HG02642 (cell line): ENCODE data around the gene GOLGA6A.
A peak's percentile ranks its signal among the peaks of the same experiment; 100 is the strongest.
"Not testable (repeated sequence)": the region's sequence is repeated elsewhere in the genome, so short reads cannot be mapped to it uniquely, and the experiment has no call there.

Source experiments
- ATAC-seq: cut with Tn5 transposase; IDR thresholded peaks from one replicate; pipeline ENCODE4 v1.9.1; 2021; ENCODE audit warnings: mild to moderate bottlenecking; ENCODE audit not compliant: unreplicated experiment, poor library complexity

The GOLGA6A gene

DNA sequence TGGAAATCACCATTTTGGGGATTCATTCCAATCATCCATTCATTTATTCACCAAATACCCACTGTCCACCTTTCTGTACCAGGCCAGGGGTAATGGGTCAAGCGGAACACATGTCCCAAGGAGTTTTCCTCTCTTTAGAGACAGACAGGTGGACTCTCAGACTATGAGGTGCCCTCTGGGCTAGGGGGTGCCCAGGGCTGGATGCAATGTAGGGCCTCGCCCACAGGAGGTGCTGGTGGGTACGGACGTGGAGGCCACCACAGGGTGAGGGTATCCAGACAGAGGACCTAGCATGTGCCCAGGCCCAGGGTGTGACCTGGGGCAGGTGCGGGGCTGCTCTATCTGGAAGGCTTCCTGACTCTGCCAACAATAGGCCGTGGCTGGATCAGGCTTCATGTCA lies 26.3 kb upstream of the GOLGA6A start:
- ATAC-seq: not testable (repeated sequence)

DNA sequence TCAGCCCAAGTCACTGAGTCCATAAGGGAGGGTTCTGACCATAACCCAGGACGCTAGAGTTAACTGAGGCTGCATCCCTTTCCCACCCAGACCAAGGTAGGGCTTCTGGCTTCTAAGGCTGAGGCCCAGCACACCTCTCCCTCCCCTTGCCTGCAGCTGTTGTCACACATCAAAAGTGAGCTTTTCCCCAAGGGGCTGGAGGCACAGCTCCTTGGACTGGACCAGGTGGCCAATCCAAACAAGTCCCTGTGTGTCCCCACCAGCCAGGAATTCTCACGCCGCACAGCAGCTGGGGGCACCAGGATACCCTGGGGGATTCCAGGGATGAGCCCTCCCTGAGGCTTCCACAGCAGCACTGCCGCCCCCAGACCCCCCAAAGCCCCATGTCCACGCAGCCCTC lies 25.8 kb upstream of the GOLGA6A start:
- ATAC-seq: no peak

DNA sequence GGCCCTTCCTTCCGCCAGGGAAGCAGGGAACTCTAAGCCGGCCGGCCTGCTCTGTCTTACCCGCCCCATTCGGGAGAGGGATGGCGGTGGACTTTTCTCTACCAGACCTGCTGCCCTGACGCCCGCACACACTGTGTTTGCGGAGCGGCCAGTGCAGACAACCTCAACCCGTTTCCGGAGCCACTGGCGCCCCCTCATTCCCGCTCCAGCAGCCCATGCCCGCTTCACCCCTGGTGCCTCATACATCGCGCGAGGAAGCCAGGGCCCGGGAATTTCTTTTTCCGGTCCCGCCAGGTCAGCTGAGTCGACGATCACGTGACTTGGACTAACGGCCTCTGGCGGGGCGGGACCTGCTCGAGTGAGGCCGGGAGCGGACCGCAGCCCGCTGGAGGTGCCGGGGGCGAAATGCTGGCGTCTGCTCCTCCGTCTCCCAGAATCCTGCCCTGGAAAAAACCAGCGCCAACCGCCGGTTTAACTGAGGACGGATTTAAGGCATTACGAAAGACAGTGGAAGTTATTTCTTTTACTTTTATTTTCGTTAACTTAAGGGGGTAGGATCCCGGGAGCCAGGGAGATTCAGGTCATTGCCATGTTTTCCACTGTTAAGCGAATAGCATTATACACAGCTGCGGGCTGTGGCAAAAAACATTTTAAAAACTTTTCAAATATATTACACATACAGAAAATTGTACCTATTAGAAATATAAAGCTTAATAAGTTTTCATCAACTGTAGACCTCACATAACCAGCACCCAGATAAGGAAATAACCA lies 17.8 kb upstream of the GOLGA6A start:
- ATAC-seq: peak; percentile 89

DNA sequence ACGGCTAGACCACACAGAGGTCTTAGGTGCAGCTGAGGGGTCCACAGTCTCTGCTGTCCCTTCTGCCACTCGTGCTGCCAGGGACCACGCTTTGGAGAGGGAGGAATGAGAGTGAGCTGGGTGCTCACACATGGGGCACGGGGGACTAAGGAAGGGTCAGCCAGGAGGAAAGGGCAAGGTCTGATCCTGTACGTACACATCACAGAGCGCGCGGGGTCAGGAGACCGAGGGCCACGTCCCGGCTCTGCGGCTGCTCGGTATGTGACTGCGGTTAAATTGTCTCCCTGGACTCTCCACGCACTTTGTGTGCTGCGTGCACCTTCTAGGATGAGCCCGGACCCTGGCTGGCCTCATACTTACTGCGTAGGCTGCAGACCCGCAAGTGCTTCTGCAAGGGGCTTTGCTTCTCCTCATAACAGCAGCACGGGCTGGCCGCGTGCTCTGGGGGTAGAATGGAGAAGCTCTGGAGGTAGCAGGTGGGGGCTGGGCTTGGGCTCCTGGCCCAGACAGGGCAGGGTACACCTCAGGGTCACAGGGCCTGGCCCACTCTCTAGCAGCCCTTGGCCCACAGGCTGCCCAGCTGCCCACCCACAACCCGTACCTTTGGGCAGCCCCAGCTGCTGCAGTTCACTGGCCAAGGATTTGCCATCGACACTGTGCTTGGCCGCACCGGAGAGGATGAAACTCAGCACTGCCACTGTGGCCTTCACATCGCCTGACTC lies 14.6 kb upstream of the GOLGA6A start:
- not testable (repeated sequence) for ATAC-seq

DNA sequence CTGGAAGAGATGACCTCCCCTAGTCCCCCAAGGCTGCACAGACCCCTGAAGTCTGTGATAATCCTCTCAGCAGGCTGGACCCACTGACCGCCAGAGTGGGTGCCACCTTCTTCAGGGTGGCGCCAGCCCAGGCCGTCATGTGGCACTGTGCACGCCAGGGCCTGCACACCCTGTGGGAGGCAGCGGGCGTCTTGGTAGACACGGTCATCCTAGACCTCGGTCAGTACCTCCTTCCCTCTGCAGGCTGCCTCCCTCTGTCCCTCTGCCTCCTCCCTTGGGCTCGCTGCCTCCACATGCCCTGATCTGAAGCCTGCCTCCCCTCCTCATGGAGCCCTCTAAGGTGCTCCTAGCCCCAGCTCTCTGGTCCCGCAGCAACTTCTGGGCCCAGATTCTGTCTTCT lies 13.3 kb upstream of the GOLGA6A start:
- ATAC-seq: not testable (repeated sequence)

DNA sequence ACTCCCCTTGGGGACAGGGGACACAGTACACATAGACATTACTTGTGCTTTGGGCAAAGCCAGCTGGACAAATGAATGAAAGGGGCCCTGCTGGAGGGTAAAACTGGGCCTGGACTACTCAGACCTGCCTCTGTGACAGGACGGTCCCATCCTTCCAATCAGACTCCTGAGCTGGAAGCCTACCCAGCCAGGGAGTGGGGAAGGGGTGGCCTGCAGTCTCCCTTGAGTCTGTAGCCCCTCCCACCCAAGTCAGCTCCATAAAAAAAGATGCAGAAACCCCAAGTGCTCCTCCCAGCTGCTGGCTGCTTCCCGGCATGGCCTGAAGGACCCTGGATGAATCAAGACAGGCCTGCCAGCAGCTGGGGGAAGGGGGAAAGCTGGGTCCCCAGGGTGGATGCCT lies 12.2 kb upstream of the GOLGA6A start:
- ATAC-seq: not testable (repeated sequence)

DNA sequence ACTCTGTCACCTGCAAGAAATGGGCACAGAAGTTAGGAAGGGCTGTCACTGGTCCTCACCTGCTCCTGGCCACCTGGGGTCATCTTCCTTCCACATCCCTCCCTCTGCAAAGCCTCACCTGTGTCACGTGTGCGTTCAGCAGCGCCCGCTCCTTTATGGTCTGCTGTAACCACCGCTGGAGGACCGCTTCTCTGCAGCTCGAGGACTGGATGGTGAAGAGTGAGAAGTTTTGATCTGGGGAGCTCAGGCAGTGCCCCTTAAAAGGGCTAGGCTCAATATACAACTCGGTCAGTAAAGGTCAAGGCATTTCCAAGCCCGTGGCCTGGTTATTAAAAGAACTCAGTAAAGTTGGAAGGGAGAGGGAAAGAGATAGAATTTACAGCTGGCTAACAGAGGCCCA lies 6.6 kb downstream of the GOLGA6A start:
- not testable (repeated sequence) for ATAC-seq

DNA sequence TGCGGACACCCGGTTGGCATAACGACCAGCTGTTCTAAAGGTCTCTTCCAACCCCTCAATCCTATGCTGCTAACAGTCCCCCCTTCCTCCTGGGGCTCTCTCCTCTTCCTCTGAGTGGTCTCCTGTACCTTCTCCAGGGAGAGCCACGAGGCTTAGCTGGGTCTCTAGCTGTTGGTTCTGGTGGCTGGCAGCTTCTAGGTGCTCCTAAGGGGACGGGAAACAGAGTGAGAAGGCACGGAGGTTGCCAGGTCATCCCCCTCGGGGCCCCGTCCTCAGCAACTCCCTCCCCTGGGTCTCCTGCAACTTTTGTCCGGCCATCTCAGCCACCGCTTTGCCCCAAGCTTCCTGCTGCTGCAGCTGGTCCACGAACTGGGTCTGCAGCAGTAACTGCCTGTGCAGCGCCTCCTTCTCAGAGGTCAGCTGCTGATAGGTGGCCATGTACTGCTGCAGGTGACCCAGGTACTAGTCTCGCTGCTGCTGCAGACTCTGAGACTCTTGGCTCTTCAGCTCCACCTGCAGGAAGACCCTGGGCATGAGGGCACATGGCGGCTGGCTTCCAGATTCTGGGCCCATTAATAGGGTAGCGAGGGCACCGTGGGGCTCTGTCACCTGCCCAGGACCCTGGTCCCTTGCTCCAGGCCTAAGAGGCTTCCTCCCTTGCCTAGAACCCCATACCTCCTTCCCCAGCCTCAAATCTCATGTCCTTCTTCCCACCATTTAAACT lies 9.6 kb downstream of the GOLGA6A start:
- ATAC-seq: not testable (repeated sequence)

DNA sequence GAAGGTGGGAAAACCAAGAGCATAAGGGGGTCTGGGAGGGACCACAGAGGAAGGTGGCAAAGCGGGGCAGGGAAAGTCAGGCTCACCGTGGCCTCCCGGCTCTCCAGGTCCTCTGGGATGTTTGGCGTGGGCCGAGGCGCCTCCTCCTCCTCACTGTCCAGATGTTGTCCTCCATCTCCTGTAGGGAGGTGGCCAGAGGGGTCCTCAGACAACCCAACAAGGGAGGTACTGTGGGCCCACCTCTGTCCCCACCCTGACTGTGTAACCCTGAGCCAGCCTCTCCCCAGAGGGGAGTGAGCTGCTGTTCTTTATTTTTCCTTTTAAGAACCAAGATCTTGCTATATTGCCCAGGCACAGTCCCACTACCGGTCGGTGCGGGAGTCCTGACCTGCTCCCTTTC lies 10.2 kb downstream of the GOLGA6A start:
- not testable (repeated sequence) for ATAC-seq

DNA sequence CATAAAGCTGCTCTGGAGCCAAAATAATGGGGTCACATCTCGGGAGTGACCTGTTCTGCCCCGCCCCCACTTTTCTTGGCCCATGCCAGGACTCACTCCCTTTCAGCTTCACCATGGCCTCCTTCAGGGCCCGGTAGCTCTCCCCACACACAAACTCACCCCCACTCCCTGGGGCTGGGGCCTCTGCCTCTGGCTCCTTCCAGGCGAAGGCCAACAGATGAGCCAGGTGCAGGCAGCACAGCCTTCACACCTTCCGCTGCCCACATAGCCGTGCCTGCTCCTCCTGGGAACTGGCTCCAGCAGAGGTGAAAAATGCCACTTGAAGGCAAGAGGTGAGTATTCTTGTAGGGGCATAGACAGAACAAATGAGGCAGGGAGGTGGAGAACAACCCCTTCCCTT lies 10.7 kb downstream of the GOLGA6A start:
- ATAC-seq: not testable (repeated sequence)

DNA sequence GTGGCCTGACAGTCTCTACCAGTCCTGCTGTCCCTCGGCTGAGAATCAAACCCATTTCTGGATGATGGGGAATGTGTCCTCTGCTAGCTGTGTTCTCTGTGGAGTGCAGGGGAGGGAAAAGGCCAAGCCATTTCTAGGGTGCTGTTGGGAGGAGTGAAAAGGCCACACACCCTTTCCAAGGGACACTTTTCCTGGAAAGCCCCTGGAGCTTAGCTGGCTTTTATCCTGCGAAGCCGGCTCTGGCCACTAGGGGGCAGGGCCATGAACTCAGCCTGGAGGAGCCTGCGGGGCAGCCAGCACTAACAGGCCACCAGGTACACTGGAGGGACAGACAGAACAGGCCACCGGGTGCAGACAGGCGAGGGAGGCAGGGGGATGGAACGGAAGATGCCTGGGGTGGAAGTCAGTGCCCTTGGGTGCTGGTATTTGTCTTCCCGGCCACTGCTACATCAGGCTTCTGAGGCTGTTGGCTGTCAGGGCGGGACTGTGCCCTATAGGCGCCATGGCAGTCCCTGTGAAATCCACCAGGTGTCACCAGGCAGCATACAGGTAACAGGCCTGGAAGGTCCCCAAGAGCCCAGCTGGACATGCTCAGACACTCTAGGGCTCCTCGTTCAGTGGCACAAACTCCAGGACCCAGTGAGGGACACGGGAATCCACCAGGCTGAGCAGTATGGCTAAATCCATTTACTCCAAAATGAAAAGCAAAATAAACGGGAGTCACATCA lies 16.5 kb downstream of the GOLGA6A start:
- peak; percentile 77 for ATAC-seq

DNA sequence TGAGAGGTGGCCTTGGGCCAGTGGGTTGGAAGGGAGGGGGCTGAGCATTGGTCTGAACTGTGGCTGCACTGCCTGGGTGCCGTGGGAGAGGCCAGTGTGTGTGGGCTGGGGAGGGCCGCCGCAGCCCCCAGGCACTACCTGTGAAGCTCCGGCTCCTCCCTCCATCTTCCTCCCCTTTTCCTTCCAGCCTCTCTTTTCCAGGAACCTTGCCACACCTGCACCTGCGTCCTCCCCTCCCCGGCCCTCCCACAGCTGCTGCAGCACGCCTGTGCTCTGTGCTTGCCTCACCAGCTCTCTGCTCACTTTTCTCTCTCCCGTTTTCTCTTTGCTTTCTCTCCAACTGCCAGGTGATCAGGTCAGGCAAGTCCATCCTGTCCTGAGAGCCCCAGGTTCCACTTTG lies 17.5 kb downstream of the GOLGA6A start:
- ATAC-seq: not testable (repeated sequence)

DNA sequence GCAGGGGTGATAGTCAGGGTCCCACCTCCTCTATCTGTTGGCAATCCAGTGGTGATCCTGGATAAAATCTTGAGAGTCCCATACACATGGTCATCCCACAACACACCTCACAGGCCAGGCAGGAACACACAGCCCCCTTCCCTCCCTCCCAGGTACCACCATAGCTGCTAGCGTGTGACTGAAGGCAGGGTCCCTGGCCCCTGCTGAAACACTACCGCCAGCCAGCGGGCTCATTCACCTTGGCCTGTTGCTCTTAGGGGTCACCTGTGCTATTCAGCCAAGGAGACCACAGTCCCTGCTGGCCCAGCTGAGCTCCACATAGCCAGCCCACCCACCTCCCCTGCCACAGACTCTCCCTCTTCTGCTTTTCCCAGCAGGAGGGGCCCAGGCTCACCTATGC lies 18.2 kb downstream of the GOLGA6A start:
- ATAC-seq: not testable (repeated sequence)

DNA sequence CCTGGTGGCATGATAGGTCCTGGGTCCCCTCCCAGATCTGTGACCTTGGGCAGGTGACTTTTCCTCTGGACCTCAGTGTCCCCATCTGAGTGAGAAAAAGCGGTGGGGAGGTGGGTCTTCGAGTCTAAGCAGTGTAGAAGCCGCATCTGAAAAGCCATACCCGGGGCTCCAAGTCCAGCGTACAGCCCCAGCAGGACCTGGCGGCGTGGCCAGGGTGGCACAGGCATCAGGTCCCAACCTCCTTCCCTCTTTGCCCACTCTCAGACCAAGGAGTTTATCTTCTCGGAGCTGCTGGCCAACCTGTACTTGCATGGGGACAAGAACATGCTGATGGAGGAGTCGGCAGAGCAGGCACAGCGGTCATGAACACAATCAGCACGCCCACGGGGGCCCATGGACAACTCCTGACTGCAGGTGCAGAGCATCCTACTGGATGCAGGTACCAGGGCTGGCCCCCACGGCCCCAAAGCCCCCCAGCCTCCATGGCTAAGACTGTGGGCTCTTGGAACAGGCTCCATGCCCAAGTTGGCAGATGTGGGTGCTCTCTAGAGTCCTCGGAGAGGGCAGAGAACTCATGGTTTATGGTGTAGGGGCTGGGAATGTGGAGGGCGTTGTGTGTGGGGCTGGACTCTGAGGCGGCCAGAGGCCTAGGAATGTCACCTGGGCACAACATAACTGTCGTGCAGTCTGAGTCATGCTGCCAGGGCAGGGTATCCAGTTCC lies 18.8 kb downstream of the GOLGA6A start:
- not testable (repeated sequence) for ATAC-seq

DNA sequence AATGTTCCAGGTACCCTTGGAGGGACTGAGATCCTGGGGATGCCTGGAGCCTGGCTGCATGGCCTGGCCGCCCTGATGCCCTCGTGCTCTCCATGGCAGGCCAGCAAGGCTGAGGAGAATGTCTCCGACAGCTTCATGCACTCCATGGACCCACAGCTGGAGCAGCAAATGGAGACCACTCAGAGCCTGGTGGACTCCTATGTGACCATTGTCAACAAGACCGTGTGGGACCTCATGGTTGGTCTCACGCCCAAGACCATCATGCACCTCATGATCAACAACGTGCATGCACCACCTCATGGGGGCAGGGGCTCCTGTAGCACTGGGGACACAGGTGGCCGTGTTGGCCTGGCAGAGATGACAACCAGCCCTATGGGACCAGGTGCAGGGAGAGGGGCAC lies 19.7 kb downstream of the GOLGA6A start:
- ATAC-seq: no peak

DNA sequence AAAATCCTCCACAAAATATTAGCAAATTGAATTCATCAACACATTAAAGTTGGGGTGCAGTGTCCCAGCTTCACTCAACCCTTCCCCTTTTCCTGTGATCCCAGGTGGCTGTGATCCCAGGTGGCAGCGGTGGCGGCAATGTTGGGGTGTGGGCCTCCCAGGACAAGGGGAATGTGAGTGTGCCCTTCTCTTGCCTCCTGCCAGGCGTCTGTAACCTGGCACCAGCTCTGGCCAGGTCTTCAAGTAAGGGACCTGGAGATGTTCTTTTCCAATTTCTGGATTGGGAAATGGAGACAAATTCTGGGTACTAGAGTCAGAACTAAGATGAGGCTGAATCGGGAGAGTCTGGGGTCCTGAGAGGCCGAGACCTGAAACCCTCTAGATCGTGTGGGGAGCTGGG lies 20.1 kb downstream of the GOLGA6A start:
- no peak for ATAC-seq

DNA sequence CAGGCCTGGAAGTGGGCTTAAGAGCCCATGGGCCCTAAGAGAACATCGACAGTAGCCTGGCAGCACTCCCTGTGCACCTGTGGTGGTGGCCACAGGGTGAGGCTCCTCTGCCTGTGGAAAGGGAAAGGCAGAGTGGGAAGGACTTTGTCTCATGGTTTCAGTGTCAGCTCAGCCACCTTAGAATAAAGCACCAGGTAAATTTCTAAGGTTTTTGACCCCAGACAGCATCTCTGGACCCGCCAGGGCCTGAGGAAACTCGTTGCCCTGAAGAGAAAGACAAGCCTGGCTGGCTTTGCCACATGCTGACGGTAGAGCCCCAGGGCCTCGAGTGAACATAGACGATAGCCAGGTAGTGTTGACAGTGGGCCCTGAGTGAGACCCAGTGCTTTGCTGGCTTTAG lies 22.1 kb downstream of the GOLGA6A start:
- ATAC-seq: no peak

DNA sequence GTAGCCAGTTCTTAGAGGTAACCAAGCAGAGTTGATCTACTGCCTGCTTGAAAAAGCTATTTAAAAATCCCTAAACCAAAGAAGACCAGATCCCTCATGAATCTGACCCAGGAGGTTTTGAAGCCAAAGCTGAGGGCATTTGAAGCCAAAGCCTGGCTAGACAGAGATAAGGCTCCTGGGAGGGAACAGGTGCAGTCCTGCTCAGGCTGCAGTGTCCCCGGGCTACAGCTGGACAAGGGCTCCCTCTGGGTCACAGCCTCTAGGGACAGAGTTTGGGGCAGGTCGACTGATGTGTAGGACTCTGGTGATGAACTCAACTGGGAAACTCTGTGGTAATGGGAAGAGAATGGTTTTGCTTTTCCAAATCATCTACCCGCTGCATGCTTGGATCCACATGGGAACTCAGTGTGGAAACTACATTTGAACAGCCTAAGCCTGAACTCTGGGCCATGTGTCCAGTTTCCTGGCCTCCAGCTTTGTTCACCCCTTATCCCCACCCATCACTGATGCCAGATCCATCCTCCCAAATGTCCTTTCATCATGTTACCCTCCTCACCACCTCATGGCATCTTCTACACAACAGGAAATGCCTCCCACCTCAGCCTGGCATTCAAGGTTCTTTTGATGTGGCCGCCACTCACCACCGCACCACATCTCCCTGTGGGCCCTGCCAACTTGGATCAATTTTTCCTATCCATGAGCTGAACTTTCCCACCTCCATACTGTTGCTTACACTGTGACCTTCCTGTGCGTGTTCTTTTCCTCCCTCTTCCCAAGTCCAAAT lies 23.1 kb downstream of the GOLGA6A start:
- not testable (repeated sequence) for ATAC-seq

DNA sequence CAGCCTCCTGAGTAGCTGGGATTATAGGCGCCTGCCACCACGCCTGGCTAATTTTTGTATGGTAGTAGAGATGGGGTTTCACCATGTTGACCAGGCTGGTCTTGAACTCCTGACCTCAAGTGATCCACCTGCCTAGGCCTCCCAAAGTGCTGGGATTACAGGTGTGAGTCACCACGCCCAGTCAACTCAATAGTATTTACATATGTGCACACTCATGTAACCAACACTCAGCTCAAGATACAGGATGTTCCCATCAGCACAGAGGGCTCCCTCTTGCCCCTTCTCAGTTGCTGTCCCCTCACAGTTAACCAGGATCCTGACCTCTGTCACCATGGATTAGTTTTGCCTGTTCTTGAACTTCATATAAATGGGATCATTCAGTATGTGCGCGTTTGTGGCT lies 26.0 kb downstream of the GOLGA6A start:
- ATAC-seq: not testable (repeated sequence)
